ENCODE data around the gene GLG1.
A peak's percentile ranks its signal among the peaks of the same experiment; 100 is the strongest.
"Not testable (repeated sequence)": the region's sequence is repeated elsewhere in the genome, so short reads cannot be mapped to it uniquely, and the experiment has no call there.

Gene GLG1

DNA sequence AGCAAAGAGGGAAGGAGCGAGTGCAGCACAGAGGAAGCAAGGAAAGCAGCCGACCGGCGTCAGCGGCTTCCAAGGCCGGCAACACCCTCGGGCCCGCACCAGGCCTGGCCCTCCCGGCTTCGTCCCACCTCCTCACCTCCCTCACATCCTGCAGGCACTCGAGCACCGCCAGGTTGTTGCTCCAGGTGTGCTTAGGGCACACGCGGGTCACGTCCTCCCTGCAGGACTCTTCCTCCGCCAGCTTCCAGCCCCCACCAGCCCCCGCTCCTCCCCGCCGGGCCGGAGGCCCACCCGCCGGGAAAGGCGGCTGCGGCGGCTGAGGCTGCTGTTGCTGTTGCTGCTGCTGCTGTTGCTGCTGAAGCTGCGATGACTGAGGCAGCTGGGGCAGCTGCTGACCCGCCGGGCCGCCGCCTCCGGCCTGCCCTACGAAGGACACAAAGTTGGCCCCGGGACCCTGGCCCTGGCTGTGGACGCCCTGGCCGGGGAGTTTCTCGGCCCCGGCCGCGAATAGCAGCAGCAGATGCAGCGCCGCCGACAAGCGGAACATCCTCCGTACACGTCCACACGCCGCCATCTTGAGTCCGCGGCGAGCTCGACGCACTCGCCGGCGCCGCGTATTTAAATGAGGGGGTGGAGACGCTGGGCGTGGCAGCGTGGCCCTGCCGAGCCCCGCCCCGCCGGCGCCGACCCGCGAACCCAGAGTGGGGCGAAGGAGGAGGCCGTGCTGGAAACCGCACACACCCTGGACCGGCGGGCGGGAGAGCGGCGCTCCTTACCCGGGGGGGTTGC lies at the start of gene GLG1:
GLG1 (minus strand) TSS at position 594 of the 789 bp plus-strand sequence; CDS start at position 574, 20 bp downstream.
- peak; percentile 87 for DNase-seq

DNA sequence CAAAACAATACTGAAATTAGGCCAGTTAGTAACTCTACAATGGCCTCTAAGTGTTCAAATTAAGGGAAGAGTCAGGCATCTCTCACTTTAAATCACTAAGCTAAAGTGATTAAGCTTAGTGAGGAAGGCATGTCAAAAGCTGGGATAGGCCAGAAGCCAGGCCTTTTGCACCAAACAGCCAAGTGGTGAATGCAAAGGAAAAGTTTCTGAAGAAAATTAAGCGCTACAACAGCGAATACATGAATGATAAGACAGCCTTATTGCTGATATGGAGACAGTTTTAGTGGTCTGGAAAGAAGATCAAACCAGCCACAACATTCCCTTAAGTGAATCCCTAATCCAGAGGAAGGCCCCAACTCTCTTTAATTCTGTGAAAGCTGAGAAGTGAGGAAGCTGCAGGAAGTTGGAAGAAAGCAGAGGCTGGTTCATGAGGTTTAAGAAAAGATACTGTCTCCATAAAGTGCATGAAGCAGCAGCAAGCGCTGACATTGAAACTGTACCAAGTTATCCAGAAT lies 47.7 kb upstream of the GLG1 start:
- no peak for DNase-seq

DNA sequence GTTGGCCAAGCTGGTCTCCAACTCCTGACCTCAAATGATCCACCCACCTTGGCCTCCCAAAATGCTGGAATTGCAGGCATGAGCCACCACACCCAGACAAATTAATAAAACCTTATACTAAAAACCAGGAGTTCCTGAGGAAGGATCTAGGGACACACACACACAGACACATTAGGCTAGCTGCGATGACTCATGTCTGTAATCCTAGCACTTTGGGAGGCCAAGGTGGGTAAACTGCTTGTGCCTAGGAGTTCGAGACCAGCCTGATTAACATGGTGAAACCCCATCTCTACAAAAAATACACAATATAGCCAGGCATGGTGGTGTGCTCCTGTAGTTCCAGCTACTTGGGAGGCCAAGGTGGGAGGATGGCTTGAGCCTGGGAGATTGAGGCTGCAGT lies 46.0 kb upstream of the GLG1 start:
- DNase-seq, result not testable (repeated sequence)

DNA sequence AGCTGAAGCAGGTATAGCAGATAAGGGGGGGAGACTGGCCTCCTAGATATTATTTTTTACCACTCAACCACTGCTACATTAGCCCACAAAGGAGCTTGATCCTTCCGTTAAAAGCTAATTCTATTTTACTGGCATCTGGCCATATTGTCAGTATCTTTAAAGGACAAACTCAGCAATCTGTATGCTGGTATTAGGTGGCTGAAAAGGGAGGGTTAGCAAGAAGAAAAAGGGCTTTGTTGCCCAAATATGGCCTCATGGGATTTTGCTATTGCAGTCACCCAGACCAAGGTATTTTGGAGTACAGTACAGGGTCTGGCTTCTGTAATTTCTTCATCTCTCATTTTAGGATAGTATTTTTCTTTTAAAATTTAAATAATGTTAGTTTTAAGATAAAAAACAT lies 45.3 kb upstream of the GLG1 start:
- no peak for DNase-seq

DNA sequence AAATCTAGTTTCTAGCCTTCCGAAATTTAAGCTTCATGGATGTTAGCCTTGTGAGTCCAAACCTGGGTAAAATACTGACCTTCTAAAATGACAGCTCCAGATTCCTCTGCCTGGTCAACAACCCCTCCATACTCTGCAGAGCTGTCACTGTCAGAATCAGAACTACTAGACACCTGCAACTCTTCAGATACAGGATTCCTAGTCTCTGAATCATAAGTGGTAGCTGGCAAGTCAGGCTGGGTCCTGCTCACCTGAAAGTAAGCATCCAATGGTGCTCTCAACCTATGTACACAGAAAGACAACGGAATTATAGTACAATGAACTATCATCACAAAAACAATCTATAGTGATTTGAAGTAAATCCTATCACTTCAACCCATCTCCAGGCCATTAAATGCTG lies 44.9 kb upstream of the GLG1 start:
- no peak for DNase-seq

DNA sequence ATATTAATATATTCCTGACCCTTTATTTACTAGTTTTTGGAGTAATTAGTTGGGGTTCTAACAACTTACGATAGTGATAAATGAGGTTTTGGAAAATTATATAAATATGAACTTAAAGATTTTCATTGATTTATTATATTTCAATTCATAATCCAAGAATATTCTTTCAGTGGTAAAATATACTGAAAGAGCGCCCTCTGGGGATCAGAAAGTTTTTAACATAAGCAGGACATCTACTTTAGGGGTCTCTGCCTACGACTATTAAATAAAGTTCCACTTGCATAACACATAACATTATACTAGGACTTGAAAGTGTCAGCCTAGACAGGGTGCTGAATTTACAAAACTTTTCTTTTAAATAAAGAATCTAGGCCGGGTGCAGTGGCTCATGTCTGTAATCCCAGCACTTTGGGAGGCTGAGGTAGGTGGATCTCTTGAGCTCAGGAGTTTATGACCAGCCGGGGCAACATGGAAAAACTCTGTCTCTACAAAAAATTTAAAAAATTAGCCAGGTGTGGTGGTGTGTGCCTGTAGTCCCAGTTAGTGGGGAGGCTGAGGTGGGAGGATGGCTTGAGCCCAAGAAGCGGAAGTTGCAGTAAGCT lies 44.2 kb upstream of the GLG1 start:
- DNase-seq, result no peak

DNA sequence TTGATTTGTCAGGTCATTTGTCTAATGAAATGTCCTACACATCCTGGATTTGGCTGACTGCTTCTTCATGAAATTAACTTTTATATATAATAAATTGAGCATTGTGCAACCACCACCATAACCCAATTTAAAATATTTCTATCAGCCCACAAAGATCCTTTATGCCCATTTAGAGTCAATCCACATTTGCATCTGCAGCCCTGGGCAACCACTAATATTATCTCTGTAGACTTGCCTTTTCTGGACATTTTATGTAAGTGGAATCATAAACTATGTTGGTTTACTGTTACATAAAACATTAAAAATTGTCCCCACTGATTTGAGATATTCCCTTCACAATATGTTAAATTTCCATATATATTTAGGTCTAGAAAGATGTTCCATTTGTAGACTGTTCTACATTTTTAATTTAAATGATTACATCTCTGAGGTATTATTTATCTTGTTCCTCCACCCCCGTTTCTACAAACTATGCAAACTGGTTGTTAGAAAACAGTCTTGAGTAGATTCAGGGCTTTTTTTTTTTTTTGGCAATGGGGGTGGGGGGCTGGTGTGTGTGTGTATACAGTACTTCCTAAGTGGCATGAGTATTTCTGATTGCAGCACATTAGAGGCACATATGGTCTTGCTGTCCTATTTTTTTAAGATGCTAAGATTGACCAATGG lies 43.1 kb upstream of the GLG1 start:
- DNase-seq, result no peak

DNA sequence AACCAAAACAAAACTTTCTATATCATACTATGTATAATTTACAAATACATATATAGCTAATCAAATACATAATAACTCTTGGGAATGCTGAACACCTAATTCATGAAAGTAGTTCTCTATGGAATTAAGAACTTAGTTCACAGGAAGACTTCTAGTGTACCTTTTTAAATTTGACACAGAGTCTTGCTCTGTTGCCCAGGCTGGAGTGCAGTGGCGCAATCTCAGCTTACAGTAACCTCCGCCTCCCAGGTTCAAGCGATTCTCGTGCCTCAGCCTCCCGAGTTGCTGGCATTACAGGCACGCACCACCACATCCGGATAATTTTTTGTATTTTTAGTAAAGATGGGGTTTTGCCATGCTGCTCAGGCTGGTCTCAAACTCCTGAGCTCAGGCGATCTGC lies 35.1 kb upstream of the GLG1 start:
- DNase-seq, result no peak

DNA sequence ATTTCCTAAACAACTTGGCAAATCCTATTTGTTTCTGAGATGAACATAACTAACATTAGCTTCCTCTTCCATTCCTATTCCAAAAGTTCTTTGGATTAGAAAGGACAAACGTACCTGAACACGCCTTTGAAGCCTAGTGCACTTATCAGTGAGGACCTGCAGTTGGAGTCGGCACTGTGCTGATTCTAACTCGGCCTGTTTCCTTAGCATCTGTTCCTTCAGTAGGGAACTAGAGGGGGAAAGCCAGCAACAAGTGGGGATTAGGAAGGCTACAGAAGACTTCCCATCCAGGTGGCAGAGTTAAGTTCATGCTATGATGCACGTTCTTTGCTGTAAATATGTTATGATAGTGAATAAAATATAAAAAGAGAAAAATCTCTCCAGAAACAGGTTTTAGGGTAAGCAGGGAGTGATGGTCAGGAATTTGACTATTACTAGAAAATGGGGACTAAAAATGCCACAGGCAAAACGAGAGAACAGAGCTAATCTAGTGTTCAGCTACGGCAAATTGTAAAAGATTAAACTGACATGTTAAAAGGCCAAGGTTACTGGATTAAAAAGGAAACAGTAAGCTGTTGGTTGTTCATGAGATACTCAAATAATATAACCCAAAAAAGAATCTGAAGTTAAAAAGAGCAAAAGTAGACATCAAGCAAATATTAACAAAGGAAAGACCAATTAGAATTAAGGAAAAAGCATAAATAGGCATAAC lies 31.0 kb upstream of the GLG1 start:
- no peak for DNase-seq

DNA sequence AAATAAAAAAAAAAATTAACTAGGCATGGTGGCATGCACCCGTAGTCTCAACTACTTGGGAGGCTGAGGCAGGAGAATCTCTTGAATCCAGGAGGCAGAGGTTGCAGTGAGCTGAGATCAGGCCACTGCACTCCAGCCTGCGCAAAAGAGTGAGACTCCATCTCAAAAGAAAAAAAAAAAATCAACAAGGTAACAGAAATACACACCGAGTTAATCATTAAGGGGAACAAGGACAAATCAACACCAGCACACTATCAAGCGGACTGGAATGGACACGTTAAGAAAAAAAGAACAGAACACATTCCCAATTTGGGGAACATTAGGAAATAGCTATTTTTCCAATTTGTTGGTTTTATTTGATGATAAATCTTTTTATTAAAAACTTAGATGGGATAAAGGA lies 28.4 kb upstream of the GLG1 start:
- DNase-seq, result no peak

DNA sequence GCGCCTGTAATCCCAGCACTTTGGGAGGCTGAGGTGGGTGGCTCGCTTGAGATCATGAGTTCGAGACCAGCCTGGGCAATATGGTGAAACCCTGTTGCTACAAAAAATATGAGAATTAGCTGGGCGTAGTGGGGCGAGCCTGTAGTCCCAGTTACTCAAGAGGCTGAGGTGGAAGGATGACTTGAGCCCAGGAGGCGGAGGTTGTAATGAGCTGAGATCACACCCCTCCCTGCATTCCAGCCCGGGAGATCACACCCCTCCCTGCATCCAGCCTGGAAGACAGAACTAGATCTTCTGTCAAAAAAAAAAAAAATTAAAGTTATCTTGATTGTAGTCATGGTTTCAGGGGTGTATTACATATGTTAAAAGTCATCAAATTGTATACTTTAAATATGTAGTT lies 26.8 kb upstream of the GLG1 start:
- no peak for DNase-seq

DNA sequence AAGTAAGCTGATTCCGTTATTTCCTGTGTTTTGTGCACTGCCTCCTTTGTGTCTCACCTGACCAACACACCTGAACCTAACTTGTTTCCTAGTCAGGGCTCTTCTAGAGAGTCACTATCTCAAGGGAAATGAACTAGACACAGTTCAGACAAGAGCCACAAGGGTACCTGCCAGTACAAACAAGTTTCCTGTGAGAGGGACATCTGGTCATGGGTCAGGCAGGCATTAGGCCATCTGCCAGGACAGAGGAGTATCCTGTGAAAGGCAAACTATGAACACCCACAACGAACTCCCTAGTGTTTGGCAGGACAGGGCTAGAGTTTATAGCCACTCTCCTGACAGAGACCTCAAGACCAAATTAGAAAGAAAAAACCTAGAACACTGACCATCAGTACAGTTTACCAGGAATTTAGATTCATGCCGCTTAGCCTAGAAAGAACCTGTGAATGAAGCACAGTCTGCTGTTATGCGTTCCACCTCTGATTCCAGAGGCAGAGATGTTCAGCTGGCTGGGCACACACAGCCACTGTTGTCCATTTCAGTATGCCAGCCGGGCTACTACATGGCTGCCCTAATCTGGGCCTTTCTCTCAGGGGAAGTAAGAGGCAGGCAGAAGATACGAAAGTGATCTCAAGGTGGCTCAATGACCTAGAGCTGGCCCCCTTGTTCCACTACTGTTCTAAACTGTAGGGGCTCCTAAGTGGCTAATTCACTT lies 20.7 kb upstream of the GLG1 start:
- no peak for DNase-seq

DNA sequence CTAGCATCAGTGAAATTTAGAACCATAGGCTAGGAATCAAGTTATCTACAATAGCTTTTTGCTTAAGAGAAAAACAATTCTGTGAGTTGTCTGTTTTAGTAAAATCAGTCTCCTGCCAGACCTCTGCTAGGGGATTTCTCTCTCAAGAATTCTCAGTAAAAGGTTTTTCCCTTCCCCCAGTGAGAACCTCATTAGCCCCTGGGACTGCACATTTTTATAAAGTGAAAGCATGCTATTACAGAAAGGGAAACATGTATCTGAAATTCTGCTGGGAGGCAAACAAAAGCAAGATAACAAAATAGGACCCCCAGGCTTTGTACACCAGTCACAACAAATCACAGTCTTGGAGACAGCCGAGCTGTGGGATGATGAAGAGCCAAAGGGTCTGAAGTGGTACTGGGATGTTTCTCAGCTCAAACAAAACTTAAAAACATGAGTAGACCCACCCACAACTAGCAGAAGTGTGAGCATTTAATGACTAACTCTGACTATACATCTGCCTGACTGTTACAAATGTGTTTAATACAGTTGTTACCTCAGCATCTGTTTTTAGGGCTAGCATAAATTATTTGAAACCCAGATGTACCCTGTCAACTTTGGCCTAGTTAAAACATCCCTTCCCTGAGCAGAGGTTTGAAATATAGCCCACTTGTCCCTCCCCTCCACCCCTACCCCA lies 20.0 kb upstream of the GLG1 start:
- DNase-seq, result no peak

DNA sequence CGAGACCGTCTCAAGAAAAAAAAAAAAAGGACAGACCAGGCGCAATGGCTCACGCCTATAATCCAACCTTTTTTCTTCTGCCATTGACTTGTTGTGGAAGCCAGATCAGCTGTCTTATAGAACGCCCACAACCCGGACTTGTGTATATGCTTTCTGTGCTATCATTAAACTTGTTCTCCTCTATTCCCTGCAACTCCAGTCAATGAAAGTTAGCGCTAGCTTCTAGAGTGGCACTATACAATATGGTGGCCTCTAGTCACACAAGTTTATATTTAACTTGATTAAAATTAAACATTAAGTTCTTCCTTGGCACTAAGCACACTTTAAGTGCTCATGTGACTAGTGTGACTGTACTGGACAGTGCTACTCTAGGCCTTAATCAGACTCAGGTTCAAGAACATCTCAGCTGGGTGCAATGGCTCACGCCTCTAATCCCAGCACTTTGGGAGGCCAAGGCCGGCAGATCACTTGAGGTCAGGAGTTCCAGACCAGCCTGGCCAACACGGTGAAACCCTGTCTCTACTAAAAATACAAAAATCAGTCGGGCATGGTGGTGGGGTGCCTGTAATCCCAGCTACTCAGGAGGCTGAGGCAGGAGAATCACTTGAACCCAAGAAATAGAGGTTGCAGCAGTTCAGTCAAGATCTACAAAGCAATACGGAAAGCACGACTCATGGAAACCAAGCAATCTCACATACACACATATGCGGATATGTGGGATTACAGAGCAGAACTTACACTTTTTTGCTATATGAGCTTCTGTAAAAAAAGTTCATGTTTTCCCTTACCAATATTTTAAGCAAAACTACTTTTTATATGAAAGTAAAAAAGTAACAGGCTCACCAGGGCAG lies 18.8 kb upstream of the GLG1 start:
- DNase-seq, result no peak

DNA sequence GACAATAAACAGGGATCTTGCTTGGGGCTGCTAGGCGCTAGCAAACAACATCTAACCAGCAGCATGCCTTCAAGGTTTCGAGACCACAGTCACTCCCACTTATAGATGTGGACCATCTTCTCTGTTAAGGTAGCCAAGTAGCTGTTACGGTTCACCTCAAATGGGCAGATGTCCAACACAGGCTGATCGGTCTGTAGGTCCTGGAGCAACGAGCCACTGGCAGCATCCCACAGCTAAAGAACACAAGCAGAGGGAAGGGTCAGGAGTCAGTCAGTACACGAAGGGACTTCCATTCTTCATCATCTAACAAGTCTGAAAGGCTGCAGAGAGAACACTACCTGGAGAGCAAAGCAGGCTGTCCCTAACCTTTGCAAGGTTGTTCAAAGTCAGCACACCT lies 16.9 kb upstream of the GLG1 start:
- DNase-seq, result no peak

DNA sequence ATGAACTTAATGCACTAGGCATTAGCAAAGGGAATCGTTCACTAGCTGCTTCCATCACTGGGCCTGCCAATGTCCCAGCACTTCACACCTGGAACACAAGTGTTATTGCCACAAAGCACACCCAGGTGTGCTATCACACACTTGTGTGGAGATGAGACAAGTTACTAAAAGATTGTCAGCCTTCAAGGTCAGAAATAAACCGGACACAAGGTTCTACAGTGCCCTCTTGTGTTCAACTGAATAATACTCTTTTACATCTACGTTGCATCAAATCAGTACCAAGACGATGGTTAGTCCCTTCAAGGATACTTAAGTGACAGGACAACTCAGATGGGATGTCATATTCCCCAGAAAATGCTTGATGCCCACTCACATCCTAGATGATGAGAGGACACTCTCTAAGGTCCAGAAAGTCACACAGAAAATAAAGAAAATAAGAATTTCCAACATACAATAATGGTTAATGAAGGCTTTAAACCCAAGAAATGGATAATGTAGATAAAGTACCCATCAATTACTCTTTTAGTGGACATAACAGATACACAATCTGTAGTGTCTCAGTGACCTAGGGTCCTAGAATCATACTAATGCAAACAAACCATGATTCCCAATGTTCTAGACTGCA lies 16.4 kb upstream of the GLG1 start:
- DNase-seq, result no peak

DNA sequence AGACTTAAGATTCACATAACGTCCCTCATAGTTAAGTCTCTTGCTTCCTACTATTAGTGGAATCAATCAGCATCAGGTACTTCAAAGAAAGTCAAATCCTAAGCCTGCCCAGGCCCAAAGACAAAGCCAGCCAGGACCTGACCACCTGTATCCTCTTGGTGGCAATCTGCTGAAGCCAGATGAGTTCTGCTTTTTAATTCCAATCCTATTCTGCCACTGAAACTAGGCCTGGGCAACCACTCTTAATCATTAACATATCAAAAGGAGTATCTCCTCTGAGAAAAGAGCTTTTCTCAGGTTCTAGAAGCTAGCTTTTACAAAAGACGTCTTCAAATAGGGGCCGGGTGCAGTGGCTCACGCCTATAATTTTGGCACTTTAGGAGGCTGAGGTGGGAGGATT lies 15.1 kb upstream of the GLG1 start:
- DNase-seq, result no peak

DNA sequence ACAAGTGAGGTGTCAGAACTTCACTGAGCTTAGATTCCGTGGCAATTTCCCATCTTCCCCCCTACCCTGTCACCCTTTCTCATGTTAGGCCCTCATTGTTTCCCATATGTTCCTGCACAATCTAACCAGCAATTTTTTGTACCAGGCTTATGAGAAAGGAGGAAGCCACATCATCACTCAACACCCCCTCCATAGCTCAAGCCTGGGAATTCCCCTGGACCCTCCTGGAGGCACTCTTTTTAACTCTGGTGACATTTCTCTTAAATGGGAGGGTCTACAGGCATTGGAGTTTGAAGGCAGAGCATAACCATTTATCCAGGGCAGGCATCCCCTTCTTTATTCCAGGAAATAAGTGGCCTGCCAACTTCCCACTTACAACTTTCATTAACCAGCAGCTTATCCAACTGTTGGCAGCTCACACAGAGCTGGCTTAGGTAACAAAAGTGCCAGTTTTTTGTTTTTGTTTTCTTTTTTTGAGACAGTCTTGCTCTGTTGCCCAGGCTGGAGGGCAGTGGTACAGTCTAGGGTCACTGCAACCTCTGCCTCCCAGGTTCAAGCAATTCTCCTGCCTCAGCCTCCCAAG lies 10.4 kb upstream of the GLG1 start:
- no peak for DNase-seq

DNA sequence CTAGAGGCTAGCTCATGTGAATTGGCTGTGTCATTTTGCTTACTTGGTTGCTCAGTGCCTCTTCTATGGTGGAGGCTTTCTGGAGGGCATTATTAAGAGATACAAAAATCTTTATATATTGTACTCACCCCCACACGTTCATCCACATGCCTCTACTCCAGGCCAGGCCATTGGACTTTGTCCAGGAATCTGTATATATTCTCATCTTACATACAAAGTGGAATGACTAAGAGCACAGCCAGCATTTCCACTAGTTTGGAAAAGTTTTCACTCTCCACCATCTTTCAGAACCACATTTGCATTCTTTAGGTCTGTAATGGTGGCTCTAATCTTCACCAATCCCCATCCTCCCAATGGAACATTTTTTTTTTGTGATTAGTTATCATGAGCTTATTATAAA lies 4.8 kb upstream of the GLG1 start:
- no peak for DNase-seq

DNA sequence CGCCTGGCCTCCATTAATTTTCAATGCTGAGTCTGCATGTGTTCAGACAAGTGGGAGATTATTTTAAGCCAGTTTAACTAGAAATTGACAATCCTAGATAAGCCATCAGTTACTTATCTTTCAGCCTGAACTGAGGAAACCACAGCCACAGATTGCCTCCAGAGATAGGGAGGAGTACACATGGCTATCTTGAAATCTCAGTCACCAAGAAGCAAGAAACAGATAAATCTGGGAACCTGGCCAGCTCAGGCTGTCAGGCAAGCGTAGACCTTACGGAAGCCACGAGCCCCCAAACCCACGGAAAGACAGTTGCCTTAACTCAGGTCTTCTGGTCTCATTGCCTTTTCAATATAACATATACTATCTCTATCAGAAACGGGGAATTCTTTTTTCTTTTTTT lies 2.0 kb upstream of the GLG1 start:
- DNase-seq, result peak; percentile 47

Measured in CD4-positive, alpha-beta T cell treated with Interferon gamma for 1 hour (primary cell).